Measurements from ENCODE around the gene SLAMF1. TPM values are rescaled to one million over a fixed set of nuclear protein-coding genes. Genes with fewer than 3 reads are reported as not detected.
"Not testable (repeated sequence)": the region's sequence is repeated elsewhere in the genome, so short reads cannot be mapped to it uniquely, and the experiment has no call there.

SLAMF1 gene
- total RNA-seq, 2 experiments from 2014 or later = 41.3 to 42.6 TPM

- peaks cover 30% of the 10 kb centered on the region for H3K36me3 Mint-ChIP-seq
- peaks cover 11% of the 10 kb centered on the region for H3K9me3 Mint-ChIP-seq
- POLR2A ChIA-PET = no interaction called here
- ATAC-seq (ENCODE audit: low read depth) (no peak), DNase-seq (no peak)
- H3K27me3 Mint-ChIP-seq = peaks cover 1% of the 10 kb centered on the region
- H3K27ac Mint-ChIP-seq = no peak overlapping the region
- peaks cover 42% of the 10 kb centered on the region for H3K4me1 Mint-ChIP-seq
- no peak overlapping the region for H3K4me3 Mint-ChIP-seq
Observed at GRCh38 chr1:160658162-160658813, 11.4 kb upstream of the SLAMF1 start.

DNA sequence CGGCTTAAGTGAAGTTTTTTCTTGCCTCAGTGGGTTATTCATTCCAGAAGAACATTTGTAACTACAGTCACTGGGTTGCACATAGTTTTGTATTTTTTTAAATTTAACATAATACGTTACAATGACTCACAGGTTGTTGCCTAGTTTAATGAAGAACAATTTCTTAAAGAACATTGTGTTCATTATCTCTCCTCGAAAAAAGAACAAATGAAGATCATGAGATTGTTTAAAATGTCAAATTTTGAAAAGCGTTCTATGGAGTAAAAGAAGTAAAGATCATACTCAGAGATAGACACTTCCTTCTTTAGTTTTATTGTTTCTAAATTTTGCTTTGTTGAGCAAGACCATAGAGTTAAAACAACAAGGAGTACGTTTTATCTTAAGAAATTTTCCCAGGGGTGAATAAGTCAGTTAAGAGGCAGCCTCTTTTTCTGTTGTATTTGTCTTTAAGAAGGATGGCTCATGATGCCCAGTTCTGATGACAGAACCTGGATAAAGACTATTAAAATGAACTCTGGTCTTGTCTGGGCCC is 10.5 kb upstream of the SLAMF1 start:
- ATAC-seq (ENCODE audit: low read depth) = no peak
- Mint-ChIP-seq H3K36me3 (peaks cover 30% of the 10 kb centered on the region), H3K4me1 (peaks cover 42% of the 10 kb centered on the region), H3K27ac (no peak overlapping the region), H3K4me3 (no peak overlapping the region), H3K9me3 (peaks cover 11% of the 10 kb centered on the region), H3K27me3 (peaks cover 1% of the 10 kb centered on the region)
- POLR2A ChIA-PET = no interaction called here
- DNase-seq = no peak

DNA sequence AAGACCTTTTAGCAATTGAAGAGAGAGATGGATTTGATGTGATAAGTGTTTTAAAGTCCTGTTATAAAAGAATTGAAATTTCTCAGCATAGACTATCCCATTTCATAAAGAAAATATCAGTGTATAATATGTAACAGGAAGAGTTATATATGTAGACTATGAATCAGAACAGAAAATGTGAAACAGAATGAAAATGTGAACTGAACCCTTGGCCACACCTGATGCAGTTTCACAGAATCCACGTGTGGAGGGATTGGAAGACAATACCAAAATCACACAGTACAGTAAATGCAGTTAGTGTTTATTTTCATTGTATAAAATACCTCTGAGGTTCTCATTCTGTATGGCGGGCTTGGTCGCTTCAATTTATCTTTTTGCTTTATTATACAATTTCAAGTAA is 9.9 kb upstream of the SLAMF1 start:
- ATAC-seq (ENCODE audit: low read depth) (no peak), DNase-seq (no peak)
- Mint-ChIP-seq H3K27me3 (peaks cover 1% of the 10 kb centered on the region), H3K27ac (no peak overlapping the region), H3K4me1 (peaks cover 42% of the 10 kb centered on the region), H3K9me3 (peaks cover 11% of the 10 kb centered on the region), H3K36me3 (peaks cover 27% of the 10 kb centered on the region), H3K4me3 (no peak overlapping the region)
- POLR2A ChIA-PET = interaction anchor here (0.7 to 1.3 kb wide), 3 partner anchors 10 to 37 kb away, joined by 3 to 7 read pairs (median 4); partner anchors contain the start of gene SLAMF1

GRCh38 chr1:160653620-160654016 is 6.8 kb upstream of the SLAMF1 start:
- DNase-seq (no peak), ATAC-seq (ENCODE audit: low read depth) (peak; percentile 35)
- peaks cover 20% of the 10 kb centered on the region for H3K36me3 Mint-ChIP-seq
- POLR2A ChIA-PET = no interaction called here
- no peak overlapping the region for H3K27ac Mint-ChIP-seq
- no peaks in the 10 kb centered on the region for H3K9me3 Mint-ChIP-seq
- no peaks in the 10 kb centered on the region for H3K27me3 Mint-ChIP-seq
- peaks cover 55% of the 10 kb centered on the region for H3K4me1 Mint-ChIP-seq
- H3K4me3 Mint-ChIP-seq = no peak overlapping the region

GRCh38 chr1:160652924-160653619 is 6.2 kb upstream of the SLAMF1 start:
- H3K27me3 Mint-ChIP-seq = no peaks in the 10 kb centered on the region
- no peak for ATAC-seq (ENCODE audit: low read depth)
- no peak for DNase-seq
- no peak overlapping the region for H3K4me3 Mint-ChIP-seq
- POLR2A ChIA-PET = no interaction called here
- no peaks in the 10 kb centered on the region for H3K9me3 Mint-ChIP-seq
- H3K36me3 Mint-ChIP-seq = peaks cover 19% of the 10 kb centered on the region
- peaks cover 58% of the 10 kb centered on the region for H3K4me1 Mint-ChIP-seq
- H3K27ac Mint-ChIP-seq = no peak overlapping the region

DNA sequence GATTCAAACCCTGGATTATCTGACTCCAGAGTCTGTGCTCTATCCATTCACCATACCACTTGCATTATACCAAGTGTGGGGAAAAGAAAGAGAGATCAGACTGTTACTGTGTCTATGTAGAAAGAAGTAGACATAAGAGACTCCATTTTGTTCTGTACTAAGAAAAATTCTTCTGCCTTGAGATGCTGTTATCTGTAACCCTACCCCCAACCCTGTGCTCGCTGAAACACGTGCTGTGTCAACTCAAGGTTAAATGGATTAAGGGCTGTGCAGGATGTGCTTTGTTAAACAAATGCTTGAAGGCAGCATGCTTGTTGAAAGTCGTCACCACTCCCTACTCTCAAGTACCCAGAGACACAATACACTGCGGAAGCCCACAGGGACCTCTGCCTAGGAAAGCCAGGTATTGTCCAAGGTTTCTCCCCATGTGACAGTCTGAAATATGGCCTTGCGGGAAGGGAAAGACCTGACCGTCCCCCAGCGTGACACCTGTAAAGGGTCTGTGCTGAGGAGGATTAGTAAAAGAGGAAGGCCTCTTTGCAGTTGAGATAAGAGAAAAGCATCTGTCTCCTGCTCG is 5.3 kb upstream of the SLAMF1 start:
- H3K4me3 Mint-ChIP-seq; H3K9me3 Mint-ChIP-seq; H3K27me3 Mint-ChIP-seq; ATAC-seq (ENCODE audit: low read depth); DNase-seq: not testable (repeated sequence)
- POLR2A ChIA-PET = interaction anchor here (0.8 to 1.5 kb wide), 5 partner anchors 14 to 55 kb away, joined by 3 to 4 read pairs (median 3); no protein-coding TSS in a partner anchor
- Mint-ChIP-seq H3K27ac (peak overlapping the region; percentile 59), H3K36me3 (peaks cover 19% of the 10 kb centered on the region), H3K4me1 (peaks cover 56% of the 10 kb centered on the region)

DNA sequence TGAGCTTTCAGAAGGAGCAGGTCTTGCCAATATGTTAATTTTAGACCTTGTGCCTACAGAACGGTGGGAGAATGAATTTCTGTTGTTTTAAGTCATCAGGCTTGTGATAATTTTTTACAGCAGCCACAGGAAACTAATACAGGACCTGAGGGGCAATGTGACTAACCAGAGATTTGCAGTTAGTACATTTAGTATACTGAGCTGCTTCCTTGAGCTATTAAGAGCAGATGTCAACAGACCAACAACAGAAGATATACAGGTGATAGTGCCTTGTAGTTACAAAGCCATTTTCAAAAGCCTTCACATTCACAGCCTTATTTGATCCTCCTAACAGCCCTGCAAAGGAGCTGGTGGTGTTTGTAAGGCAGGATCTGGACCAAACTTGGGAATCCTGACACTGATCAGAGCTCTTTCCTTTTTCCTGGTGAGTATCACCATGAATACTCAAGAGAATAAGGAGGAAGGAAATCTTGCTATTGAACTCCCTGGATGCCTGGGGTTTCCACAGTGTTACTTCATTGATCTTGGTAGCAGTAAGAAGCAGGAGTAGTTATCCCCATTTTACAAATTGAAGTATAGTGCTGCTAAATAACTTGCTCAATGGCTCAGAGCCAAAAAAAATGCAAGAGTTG is 4.7 kb upstream of the SLAMF1 start:
- no peaks in the 10 kb centered on the region for H3K9me3 Mint-ChIP-seq
- H3K4me1 Mint-ChIP-seq = peaks cover 53% of the 10 kb centered on the region
- H3K4me3 Mint-ChIP-seq = no peak overlapping the region
- H3K27me3 Mint-ChIP-seq = no peaks in the 10 kb centered on the region
- POLR2A ChIA-PET = interaction anchor here (0.8 to 1.5 kb wide), 5 partner anchors 14 to 56 kb away, joined by 3 to 4 read pairs (median 3); no protein-coding TSS in a partner anchor
- DNase-seq (no peak), ATAC-seq (ENCODE audit: low read depth) (no peak)
- H3K27ac Mint-ChIP-seq = no peak overlapping the region
- peaks cover 19% of the 10 kb centered on the region for H3K36me3 Mint-ChIP-seq

DNA sequence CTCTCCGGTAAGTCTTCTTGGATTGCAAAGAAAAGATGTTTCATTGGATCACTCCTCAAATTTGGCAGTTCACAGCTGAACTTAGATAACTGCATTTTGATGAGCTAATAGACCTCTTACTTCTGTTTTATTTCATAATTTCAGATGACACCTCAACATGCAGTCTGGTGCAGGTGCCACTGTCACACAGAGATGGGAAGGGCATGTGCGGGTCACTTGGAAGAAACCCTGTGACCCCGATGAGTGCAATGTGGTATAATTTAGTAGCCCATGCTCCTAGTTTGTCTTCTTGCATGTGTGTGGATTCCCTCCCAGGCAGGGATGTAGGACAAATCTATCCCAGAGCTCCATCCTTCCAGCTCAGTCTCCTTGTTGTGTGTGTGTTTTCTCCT is 481 bp upstream of the SLAMF1 start:
- no peak for DNase-seq
- POLR2A ChIA-PET = interaction anchor here (0.6 to 3.2 kb wide), 12 partner anchors 9 to 116 kb away, joined by 3 to 22 read pairs (median 5); no protein-coding TSS in a partner anchor
- H3K4me3 Mint-ChIP-seq = peak overlapping the region; percentile 96
- H3K27ac Mint-ChIP-seq = peak overlapping the region; percentile 93
- H3K9me3 Mint-ChIP-seq = no peaks in the 10 kb centered on the region
- ATAC-seq (ENCODE audit: low read depth) = peak; percentile 23
- H3K27me3 Mint-ChIP-seq = no peaks in the 10 kb centered on the region
- peaks cover 66% of the 10 kb centered on the region for H3K4me1 Mint-ChIP-seq
- peaks cover 32% of the 10 kb centered on the region for H3K36me3 Mint-ChIP-seq

- POLR2A ChIA-PET = interaction anchor here (0.6 to 3.2 kb wide), 11 partner anchors 10 to 393 kb away, joined by 3 to 22 read pairs (median 6); no protein-coding TSS in a partner anchor
- H3K27ac Mint-ChIP-seq = peak overlapping the region; percentile 93
- no peak for ATAC-seq (ENCODE audit: low read depth)
- DNase-seq = no peak
- peak overlapping the region; percentile 96 for H3K4me3 Mint-ChIP-seq
- H3K27me3 Mint-ChIP-seq = no peaks in the 10 kb centered on the region
- peaks cover 32% of the 10 kb centered on the region for H3K36me3 Mint-ChIP-seq
- no peaks in the 10 kb centered on the region for H3K9me3 Mint-ChIP-seq
- peaks cover 65% of the 10 kb centered on the region for H3K4me1 Mint-ChIP-seq
Observed at GRCh38 chr1:160646180-160646579, 664 bp downstream of the SLAMF1 start.

- Mint-ChIP-seq H3K36me3 (peaks cover 29% of the 10 kb centered on the region), H3K9me3 (no peaks in the 10 kb centered on the region), H3K27ac (peak overlapping the region; percentile 93), H3K4me1 (peaks cover 64% of the 10 kb centered on the region), H3K27me3 (no peaks in the 10 kb centered on the region), H3K4me3 (peak overlapping the region; percentile 96)
- no peak for DNase-seq
- no peak for ATAC-seq (ENCODE audit: low read depth)
- POLR2A ChIA-PET = interaction anchor here (0.8 to 3.2 kb wide), 7 partner anchors 16 to 67 kb away, joined by 3 to 22 read pairs (median 4); no protein-coding TSS in a partner anchor
Observed at GRCh38 chr1:160645386-160646130, 1.3 kb downstream of the SLAMF1 start.

DNA sequence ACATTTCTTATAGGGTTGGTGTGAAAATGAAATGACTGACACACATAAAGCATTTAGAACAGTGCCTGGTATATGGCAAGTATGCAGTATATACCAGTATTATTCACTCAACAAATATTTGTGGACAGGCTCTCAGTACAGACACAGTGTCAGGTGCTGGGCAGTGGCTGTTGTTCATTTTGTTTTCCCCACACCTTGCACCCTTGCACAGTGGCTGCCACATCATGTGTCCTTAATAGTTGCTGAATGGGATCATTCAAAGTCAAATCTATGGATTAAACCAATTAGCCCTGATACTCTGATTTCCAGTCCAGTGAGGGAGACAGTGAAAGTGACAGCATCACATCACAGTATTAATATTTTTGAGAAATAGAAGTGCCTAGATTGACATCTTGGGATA is 2.4 kb downstream of the SLAMF1 start:
- H3K27me3 Mint-ChIP-seq = no peaks in the 10 kb centered on the region
- peaks cover 30% of the 10 kb centered on the region for H3K36me3 Mint-ChIP-seq
- no peak for ATAC-seq (ENCODE audit: low read depth)
- H3K27ac Mint-ChIP-seq = peak overlapping the region; percentile 93
- POLR2A ChIA-PET = interaction anchor here (3.2 kb wide), 1 partner anchor 15 kb away, joined by 22 read pairs; no protein-coding TSS in a partner anchor
- no peak for DNase-seq
- no peaks in the 10 kb centered on the region for H3K9me3 Mint-ChIP-seq
- peak overlapping the region; percentile 96 for H3K4me3 Mint-ChIP-seq
- peaks cover 71% of the 10 kb centered on the region for H3K4me1 Mint-ChIP-seq

GRCh38 chr1:160643138-160643537 is 3.7 kb downstream of the SLAMF1 start:
- H3K36me3 Mint-ChIP-seq = peaks cover 32% of the 10 kb centered on the region
- POLR2A ChIA-PET = interaction anchor here (0.9 to 1.5 kb wide), 5 partner anchors 11 to 31 kb away, joined by 3 to 5 read pairs (median 3); no protein-coding TSS in a partner anchor
- H3K9me3 Mint-ChIP-seq = no peaks in the 10 kb centered on the region

More at GRCh38 chr1:160643138-160643537, 3.7 kb downstream of the SLAMF1 start:
- peaks cover 73% of the 10 kb centered on the region for H3K4me1 Mint-ChIP-seq
- peak overlapping the region; percentile 96 for H3K4me3 Mint-ChIP-seq
- ATAC-seq (ENCODE audit: low read depth) (no peak), DNase-seq (no peak)
- H3K27ac Mint-ChIP-seq = peak overlapping the region; percentile 35
- no peaks in the 10 kb centered on the region for H3K27me3 Mint-ChIP-seq

All from activated naive CD8-positive, alpha-beta T cell treated with anti-CD3 and anti-CD28 coated beads, Interleukin-2, amount 10 ng/mL, durations not matched to agents 7 days and 5 days (primary cell).